Muscle layer of colon (tissue), 2 donors: ENCODE data around the gene AFTPH.

Experiments
- H3K27ac ChIP-seq: one replicate; pipeline ENCODE4 v1.7.0; 2013; ENCODE audit warnings: low read depth, mild to moderate bottlenecking, low read length, moderate library complexity
- H3K27me3 ChIP-seq, 2 donors: one replicate each; pipeline ENCODE4 v1.7.0; 2013; ENCODE audit warnings: low read length in 2 of 2, mild to moderate bottlenecking in 2 of 2; ENCODE audit not compliant: insufficient read depth in 2 of 2, control insufficient read depth in 1 of 2
- H3K36me3 ChIP-seq: one replicate; pipeline ENCODE4 v1.7.0; 2013; ENCODE audit warnings: mild to moderate bottlenecking, low read length; ENCODE audit not compliant: insufficient read depth
- H3K4me1 ChIP-seq: one replicate; pipeline ENCODE4 v1.7.0; 2013; ENCODE audit warnings: mild to moderate bottlenecking, low read length; ENCODE audit not compliant: insufficient read depth
- H3K4me3 ChIP-seq, 2 donors: one replicate each; pipeline ENCODE4 v1.7.0; 2013; ENCODE audit warnings: low read length in 2 of 2, low read depth in 1 of 2, mild to moderate bottlenecking in 1 of 2, moderate library complexity in 1 of 2
- H3K9ac ChIP-seq: one replicate; pipeline ENCODE4 v1.7.0; 2013; ENCODE audit warnings: low read length
- H3K9me3 ChIP-seq: one replicate; pipeline ENCODE4 v1.7.0; 2013; ENCODE audit warnings: mild to moderate bottlenecking, low read length
- donor health status: abdominal sarcoma.
- donor health status: Adenocarcinoma of cecum.

AFTPH gene

DNA sequence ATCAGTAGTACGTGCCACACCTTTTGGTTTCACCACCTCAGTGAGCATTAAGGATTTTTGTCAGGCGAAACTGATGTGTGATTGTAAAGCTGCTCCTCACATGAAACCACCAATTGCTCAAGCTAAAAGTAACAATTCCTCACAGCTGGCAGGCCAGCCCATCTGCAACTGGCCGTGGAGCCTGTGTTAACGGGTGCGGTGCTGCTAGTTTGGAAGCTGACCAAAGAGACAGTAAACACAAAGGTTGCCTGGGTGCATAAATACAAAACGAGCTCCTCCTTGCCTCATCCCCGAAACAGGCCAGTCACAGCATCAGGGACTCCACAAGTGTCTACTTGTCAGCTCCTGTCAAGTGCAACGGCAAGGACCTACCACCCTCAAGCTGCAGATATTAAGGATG lies 38.2 kb upstream of the AFTPH start:
- Histone ChIP-seq H3K9ac (no peak overlapping the region), H3K27ac (no peak overlapping the region), H3K4me3 (no peak overlapping the region), H3K9me3 (no peaks in the 10 kb centered on the region), H3K27me3 (no peaks in the 10 kb centered on the region), H3K36me3 (no peaks in the 10 kb centered on the region), H3K4me1 (peaks cover 12% of the 10 kb centered on the region)

DNA sequence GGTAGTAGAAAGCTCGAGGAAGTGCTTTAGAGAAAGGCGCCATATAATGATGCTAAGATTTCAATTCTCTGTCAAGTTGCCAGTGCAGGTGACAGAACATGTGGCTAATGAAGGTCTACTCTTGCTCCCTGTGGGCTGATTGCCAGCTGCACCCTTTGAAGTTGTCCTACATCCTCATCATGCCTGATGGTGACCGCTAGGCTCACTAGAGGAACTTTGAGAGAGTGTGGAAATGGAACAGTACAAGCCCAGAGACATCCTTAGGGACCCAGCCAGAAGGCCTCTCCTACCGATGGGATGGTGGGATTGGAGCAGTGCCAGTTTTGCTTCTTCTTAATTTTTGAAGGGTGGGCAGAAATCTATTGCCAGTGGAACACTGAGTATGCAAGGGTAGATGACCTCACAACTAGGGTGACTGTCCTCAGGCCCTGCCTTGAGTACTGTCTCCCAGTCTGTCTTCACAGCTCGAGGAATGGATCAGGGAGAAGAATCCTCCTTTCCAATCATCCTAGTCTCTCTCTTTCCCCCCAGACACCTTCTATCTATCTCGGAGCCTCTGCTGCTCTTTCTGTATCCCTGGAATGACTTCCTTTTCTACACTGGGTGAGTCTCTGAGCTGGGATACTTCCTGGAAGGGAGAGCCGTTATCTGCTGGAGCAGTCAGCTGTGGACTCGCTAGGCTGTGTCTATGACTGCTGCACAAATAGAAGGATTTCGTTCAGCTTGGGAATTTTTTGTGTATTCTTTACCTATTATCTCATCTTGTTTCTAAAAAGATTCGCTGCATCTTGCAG lies 36.7 kb upstream of the AFTPH start:
- H3K36me3 ChIP-seq = no peaks in the 10 kb centered on the region
- H3K9me3 ChIP-seq = no peaks in the 10 kb centered on the region
- H3K27me3 ChIP-seq = no peaks in the 10 kb centered on the region
- no peak overlapping the region for H3K9ac ChIP-seq
- H3K4me3 ChIP-seq = no peak overlapping the region
- peaks cover 12% of the 10 kb centered on the region for H3K4me1 ChIP-seq
- H3K27ac ChIP-seq = no peak overlapping the region

DNA sequence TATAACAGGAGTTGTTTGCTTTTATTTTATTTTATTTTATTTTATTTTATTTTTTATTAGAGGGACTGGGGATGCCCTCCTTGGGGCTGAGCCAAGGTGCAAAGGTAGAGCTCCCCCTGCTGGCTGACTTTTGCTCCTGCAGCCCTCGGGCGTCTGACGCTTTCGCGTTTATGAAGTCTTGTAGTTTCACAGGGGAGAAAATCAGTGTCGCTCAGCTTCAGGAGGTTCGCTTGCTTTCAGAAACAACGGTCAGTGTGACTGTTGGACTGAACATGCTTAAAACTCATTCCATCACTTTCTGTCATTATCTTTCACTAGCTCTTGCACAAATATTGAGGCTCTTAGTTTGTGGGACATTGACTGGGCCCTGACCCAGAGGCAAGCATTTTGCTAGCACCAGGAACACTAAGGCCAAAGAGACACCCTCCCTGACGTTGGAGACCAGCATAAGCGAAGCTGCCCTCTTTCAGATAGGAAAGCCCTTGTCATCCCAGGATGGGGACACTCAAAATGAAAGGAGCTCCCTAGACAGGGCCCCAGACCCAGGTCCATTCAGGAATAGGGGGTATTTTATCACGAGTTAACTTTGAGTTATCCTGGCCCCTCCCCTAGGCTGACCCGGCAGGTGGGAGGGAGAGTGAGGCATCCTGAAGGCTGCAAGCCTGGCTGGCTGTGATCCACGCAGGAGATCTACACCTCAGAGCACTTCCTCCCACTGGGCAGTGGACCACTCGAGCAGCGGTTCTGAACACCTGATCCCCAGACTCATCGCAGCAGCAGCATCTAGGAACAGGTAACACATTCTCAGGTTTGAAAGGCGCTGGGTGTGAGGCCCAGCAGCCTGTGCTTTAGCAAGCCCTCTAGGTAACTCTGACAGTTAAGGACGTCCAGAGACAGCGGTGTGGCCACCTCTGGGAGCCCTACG lies 35.8 kb upstream of the AFTPH start:
- Histone ChIP-seq H3K27ac (no peak overlapping the region), H3K36me3 (no peaks in the 10 kb centered on the region), H3K27me3 (no peaks in the 10 kb centered on the region), H3K4me3 (no peak overlapping the region), H3K9ac (no peak overlapping the region), H3K4me1 (peaks cover 12% of the 10 kb centered on the region), H3K9me3 (no peaks in the 10 kb centered on the region)

DNA sequence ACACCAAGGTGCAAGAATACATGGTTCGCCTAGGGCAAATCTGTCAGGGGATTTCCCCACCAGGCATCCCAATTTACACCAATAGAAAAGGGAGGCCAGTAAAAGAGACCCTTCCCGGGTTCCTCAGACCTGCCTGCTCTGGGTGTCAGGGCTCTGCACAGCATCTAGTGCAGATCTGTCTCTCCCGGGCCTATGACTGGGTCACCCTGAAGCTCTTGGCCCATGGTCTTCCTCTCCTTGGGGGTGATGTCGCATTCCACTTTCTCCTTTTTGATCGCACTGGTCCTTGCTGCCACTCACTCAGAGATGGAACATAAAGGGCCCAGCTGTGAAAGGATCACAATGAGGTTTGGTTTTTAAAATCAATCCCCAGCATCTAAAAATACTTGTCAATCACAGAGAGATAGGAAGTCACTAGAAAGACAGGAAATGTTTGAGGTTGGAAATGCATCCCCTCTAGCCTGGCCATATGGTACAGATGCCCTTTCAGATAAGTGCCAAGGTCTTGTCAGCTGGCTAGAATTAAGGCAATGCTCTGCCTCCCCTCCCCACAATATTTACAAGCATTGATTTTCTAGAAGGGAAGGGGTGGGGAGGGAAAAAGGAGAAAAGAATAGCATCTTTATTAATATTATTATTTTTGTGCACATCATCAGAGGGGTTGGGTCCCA lies 34.9 kb upstream of the AFTPH start:
- H3K4me1 ChIP-seq = peaks cover 12% of the 10 kb centered on the region
- H3K27ac ChIP-seq = no peak overlapping the region
- no peak overlapping the region for H3K4me3 ChIP-seq
- H3K9me3 ChIP-seq = no peaks in the 10 kb centered on the region
- H3K9ac ChIP-seq = no peak overlapping the region
- H3K27me3 ChIP-seq = no peaks in the 10 kb centered on the region
- no peaks in the 10 kb centered on the region for H3K36me3 ChIP-seq

DNA sequence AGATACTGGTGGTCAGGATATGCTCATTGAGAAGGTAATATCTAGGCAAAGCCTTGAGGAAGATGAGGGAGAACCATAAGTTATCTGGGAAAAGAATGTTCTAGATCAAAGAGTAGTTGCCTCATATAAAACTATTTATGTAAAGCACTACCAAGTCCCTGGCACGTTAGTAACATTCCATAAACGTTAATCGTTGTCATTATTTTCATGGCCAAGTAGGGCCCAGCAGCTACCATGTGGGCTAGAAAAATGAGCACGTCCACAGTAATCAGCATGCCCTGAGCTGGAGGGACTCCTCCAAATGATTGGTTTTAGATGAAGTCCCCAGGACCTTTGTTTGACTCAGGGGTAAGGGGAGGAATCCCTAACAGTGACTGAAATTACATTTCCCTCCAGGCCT lies 32.7 kb upstream of the AFTPH start:
- Histone ChIP-seq H3K27me3 (no peaks in the 10 kb centered on the region), H3K27ac (no peak overlapping the region), H3K4me1 (no peaks in the 10 kb centered on the region), H3K9me3 (no peaks in the 10 kb centered on the region), H3K4me3 (no peak overlapping the region), H3K9ac (no peak overlapping the region), H3K36me3 (no peaks in the 10 kb centered on the region)

DNA sequence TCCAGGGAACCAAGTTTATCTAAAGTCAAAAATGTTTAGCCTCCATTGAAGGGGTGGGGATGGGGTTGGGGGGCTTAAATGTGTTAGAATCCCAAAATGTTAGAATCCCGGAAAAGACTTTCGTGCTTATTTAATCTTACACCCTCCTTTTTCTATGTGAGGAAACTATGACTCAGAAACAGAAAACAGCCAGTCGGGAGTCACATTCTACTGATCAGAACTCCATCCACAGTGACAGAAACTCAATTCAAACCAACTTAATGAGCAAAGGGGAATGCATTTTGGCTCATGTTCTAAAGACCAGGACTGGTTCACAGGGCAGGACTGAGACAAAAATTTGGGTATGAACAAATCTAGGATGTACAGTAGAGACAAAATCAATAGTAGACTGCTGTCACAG lies 31.9 kb upstream of the AFTPH start:
- Histone ChIP-seq H3K9me3 (no peaks in the 10 kb centered on the region), H3K27me3 (no peaks in the 10 kb centered on the region), H3K36me3 (no peaks in the 10 kb centered on the region), H3K9ac (no peak overlapping the region), H3K27ac (no peak overlapping the region), H3K4me1 (no peaks in the 10 kb centered on the region), H3K4me3 (no peak overlapping the region)

DNA sequence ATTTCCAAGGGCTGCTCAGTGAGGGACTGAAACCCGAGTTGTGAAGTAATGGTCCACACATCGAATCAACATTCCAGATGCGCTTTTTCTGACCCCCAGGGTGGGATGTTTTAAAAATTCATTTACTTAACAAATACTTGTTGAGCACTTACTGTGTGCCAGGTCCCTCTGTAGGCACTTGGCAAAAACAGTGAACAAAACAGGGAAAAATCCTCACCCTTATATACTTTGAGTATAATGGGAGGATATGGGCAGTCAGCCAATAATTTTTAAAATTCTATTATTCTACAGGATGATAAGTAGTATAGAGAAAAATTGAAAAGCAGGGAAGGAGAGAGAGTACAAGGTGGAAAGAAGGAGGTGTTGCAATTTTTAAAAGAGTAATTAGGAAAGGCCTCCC lies 31.3 kb upstream of the AFTPH start:
- Histone ChIP-seq H3K4me1 (no peaks in the 10 kb centered on the region), H3K27ac (no peak overlapping the region), H3K9ac (no peak overlapping the region), H3K36me3 (no peaks in the 10 kb centered on the region), H3K4me3 (no peak overlapping the region), H3K27me3 (no peaks in the 10 kb centered on the region), H3K9me3 (no peaks in the 10 kb centered on the region)

DNA sequence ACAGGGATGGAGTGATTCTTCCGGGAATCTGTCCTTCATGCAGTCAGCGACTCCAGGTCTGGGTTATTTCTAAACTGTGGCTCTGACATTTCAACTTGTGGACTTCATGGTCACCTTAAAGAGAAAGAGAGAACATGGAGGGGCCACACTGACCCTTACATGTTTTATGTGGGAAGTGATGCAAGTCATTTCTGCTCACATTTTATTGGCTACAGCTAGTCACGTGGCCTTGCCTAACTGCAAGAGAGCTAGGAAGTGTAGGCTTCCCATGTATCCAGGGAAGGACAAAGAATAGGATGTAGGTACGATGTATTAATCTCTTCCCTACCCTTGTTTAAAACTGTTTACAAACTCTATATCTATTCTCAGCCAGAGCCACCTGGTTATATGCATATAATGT lies 30.3 kb upstream of the AFTPH start:
- no peaks in the 10 kb centered on the region for H3K9me3 ChIP-seq
- no peak overlapping the region for H3K27ac ChIP-seq
- H3K27me3 ChIP-seq = no peaks in the 10 kb centered on the region
- H3K4me3 ChIP-seq = no peak overlapping the region
- H3K36me3 ChIP-seq = no peaks in the 10 kb centered on the region
- no peaks in the 10 kb centered on the region for H3K4me1 ChIP-seq
- H3K9ac ChIP-seq = no peak overlapping the region

DNA sequence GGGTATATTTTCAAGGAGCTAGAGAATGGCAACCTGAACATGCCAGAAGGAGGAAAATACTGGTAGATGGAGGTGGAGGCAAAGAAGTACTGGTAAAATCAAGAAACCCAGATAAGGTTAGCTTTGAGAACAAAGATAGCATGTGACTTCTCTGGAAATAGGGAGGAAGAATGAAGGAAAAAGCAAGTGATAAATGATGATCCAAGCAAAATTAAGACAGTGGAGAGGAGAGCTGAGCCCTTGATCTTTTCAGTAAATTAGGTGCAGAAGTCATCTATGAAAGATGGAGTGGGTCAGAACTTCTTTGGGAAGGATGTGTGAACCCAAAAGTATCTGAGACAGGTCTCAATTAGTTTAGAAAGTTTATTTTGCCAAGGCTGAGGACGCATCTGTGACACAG lies 25.7 kb upstream of the AFTPH start:
- Histone ChIP-seq H3K4me3 (no peak overlapping the region), H3K27me3 (no peaks in the 10 kb centered on the region), H3K4me1 (no peaks in the 10 kb centered on the region), H3K27ac (no peak overlapping the region), H3K9me3 (no peaks in the 10 kb centered on the region), H3K36me3 (no peaks in the 10 kb centered on the region), H3K9ac (no peak overlapping the region)

DNA sequence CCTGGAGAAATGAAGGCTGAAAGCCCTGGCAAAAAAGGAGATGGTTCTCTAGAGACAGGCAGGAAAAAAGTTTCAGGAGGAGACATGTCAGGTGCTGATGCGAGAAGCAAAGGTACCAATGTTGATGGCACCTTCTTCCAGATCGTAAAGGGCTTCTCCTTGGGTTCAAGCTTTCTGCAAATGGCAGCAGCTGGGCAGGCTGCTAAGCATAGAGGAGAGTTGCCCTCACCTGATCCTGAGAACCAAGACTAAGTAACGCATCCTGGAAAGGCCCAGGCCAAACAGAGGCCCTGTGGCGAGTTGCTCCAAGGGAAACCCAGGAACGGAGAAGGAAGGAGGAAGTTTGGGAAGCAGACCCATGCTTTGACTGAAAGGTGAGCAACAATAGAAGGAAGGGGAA lies 23.6 kb upstream of the AFTPH start:
- H3K27ac ChIP-seq = no peak overlapping the region
- no peak overlapping the region for H3K4me3 ChIP-seq
- H3K4me1 ChIP-seq = no peaks in the 10 kb centered on the region
- no peaks in the 10 kb centered on the region for H3K36me3 ChIP-seq
- H3K9me3 ChIP-seq = no peaks in the 10 kb centered on the region
- H3K9ac ChIP-seq = no peak overlapping the region
- no peaks in the 10 kb centered on the region for H3K27me3 ChIP-seq

DNA sequence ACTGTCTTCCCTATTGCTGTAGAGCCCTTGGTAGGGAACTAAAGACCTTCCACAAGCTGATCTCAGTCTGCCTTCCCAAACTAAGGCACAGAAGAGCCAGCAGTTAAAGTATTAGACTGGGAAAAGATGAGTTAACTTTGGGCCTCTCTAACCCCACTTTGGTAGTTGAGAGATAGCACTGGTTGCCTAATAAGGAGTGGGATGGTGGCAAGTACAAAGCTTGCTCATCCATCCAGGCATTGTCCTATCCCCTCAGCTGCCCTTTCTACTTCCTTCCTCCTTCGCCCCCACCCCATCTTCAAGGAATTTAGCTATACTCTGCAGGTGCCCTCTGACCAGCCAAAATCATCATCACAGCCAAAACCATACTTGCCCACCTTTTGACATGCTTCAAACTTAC lies 22.2 kb upstream of the AFTPH start:
- Histone ChIP-seq H3K27ac (no peak overlapping the region), H3K9ac (no peak overlapping the region), H3K4me3 (no peak overlapping the region), H3K27me3 (no peaks in the 10 kb centered on the region), H3K9me3 (no peaks in the 10 kb centered on the region), H3K4me1 (no peaks in the 10 kb centered on the region), H3K36me3 (no peaks in the 10 kb centered on the region)
